Cardiac septum (tissue), 1 donor: Measurements from ENCODE around the gene TMEM247. TPM values are rescaled to one million over a fixed set of nuclear protein-coding genes. Genes with fewer than 3 reads are reported as not detected.
A peak's percentile ranks its signal among the peaks of the same experiment; 100 is the strongest.

Source experiments
- DNase-seq: peaks from one replicate; pipeline ENCODE4 v3.0.0-alpha.2; 2020; ENCODE audit warnings: low spot score
- intact Hi-C: fragments of 100-400 bp; cut with DNase I; formaldehyde crosslinking; loops from one replicate; pipeline ENCODE4 v1.14.0; 2022
- total RNA-seq: library from RNA; stranded (reverse); fragmentation: NEBNext Ultra II Directional; extraction: Animal tissue kit (Norgen Biotek cat#: 25700); gene quantifications from one replicate; pipeline ENCODE4 v1.2.1, GENCODE V29; 2021
- donor health status: DM: no; HTN: no; CAD: no.

TMEM247 gene
- total RNA-seq, 1 donor from 2014 or later, result not detected

DNA sequence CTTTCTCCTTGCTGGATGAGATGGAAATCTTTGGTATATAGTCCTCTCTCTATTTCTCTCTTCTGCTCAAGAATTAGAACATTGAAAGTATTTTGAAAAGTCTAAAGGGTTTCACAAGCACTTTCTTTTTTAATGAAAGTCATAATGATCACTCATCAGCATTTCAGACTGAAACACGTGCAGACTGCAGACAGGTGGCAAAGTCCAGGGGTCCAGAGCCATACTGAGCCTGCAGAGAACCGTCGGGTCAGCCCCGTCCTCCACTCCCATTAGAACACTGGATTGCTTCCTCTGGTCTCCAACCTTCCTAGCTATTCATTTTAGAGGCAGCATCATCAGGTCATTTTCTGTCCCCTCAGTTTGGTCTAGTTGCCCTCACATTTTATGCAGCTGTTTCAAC is 3.1 kb downstream of the TMEM247 start:
- intact Hi-C loops, result no loop called here
- no peak for DNase-seq

- DNase-seq, result no peak
- intact Hi-C loops, result no loop called here
Measured at GRCh38 chr2:46485002-46485401, 5.6 kb downstream of the TMEM247 start.

DNA sequence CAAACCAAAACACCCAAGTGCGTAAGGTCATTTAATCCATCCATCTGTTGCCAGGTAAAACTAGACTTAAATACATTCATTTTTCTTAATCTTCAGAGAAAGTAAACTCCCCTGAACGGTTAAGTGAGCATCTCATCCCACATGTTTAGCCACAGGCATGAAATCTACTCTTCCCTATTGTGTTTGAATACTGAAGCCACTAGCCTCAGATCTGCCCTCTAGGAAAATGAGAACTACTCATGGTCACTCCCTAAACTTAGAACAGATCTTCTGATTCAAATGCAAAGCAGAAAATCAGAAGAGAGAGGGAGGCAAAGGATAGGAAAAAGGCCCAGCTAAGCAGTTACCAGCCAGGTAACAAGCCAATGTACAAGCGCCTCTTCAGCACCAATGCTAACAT is 7.1 kb downstream of the TMEM247 start:
- no peak for DNase-seq
- intact Hi-C loops, result no loop called here

- intact Hi-C loops, result loop anchor here (2.0 kb wide), 1 partner anchor 83 kb away; no protein-coding TSS in a partner anchor
- peak; percentile 89 for DNase-seq
Measured at GRCh38 chr2:46487667-46488335, 8.4 kb downstream of the TMEM247 start.

DNA sequence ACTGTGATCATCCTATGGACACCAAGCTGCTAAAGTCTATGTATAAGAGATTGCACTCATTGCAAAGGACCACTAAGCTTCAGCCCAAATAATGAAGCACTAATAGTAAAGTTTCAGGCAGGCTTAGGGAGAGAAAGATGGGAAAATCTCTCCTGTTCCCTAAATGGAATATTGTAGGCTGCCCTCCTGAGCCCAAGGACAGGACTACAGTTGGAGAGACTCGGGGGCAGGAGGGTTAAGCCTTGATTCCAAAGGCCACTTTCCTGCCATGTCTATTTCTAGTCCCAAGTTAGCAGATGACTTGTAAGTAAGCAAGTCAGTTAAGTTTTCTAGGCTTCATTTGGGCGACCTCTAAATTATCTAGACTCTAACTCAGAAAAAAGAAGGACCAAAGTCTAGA is 9.0 kb downstream of the TMEM247 start:
- no peak for DNase-seq
- intact Hi-C loops, result loop anchor here (2.0 kb wide), 1 partner anchor 82 kb away; no protein-coding TSS in a partner anchor

GRCh38 chr2:46489423-46490174 is 10.2 kb downstream of the TMEM247 start:
- DNase-seq, result no peak
- intact Hi-C loops, result loop anchor here (2.0 kb wide), 2 partner anchors 75 to 81 kb away; no protein-coding TSS in a partner anchor

GRCh38 chr2:46490521-46491141 is 11.3 kb downstream of the TMEM247 start:
- intact Hi-C loops, result loop anchor here (2.0 kb wide), 1 partner anchor 74 kb away; no protein-coding TSS in a partner anchor
- peak; percentile 87 for DNase-seq

- intact Hi-C loops, result no loop called here
- DNase-seq, result no peak
Measured at GRCh38 chr2:46492301-46492700, 12.9 kb downstream of the TMEM247 start.

DNA sequence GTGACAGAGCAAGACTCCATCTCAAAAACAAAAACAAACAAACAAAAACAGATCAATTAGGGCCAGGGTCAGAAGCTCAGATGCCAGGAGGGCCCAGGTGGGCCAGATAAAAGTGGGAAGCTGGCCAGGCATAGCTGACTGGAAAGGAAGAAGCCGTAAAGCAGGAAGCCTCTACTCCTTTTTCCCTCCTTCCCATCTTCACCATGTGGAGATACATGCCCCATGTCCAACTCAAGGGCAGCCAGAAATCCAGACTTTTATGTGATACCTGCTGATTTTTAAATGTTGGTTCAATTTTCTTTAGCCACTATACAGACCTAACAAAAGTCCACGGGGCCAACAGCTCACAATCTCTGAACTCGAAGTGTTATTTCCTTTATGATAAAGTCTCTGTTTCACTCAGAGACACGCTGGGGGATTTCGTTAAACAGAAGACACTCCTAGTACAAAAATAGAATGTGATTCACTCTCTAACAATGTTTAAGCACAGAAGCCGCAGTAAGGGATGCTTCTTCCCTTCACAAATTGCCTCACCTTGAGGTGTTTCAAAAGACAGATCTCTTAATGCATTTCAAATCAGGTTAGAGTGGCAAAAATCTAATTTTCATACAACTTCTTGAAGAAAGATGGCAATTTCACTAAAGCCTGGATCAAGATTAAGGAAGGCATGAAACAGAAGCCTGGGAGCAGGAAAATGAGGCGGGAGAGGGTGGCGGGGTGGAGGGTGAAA is 14.0 kb downstream of the TMEM247 start:
- intact Hi-C loops, result no loop called here
- DNase-seq, result no peak

GRCh38 chr2:46493971-46494250 is 14.5 kb downstream of the TMEM247 start:
- intact Hi-C loops, result no loop called here
- DNase-seq, result no peak

DNA sequence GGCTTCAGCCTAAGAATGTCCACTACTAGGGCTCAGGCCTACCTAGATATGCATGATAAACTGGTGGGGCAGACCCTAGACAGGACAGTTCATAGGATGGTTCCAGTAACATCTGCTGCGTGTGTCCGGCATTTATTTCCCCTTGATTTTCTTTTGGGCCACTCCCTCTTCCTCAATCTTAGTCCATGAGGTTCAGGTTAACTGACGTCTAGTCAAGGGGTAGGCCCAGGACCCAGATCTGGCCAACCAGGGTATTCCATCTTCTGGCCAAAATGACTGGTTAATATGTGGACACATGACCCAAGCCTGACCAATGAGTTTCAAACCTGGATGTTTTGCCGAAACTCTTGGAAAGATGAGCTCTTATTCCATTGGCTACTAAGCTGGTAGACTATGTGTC is 15.2 kb downstream of the TMEM247 start:
- no peak for DNase-seq
- intact Hi-C loops, result no loop called here

GRCh38 chr2:46495231-46496030 is 16.1 kb downstream of the TMEM247 start:
- DNase-seq, result no peak
- intact Hi-C loops, result no loop called here

GRCh38 chr2:46497766-46498165 is 18.4 kb downstream of the TMEM247 start:
- intact Hi-C loops, result no loop called here
- DNase-seq, result no peak

GRCh38 chr2:46498681-46499080 is 19.3 kb downstream of the TMEM247 start:
- intact Hi-C loops, result no loop called here
- no peak for DNase-seq

- intact Hi-C loops, result no loop called here
- DNase-seq, result no peak
Measured at GRCh38 chr2:46499392-46499785, 20.0 kb downstream of the TMEM247 start.

DNA sequence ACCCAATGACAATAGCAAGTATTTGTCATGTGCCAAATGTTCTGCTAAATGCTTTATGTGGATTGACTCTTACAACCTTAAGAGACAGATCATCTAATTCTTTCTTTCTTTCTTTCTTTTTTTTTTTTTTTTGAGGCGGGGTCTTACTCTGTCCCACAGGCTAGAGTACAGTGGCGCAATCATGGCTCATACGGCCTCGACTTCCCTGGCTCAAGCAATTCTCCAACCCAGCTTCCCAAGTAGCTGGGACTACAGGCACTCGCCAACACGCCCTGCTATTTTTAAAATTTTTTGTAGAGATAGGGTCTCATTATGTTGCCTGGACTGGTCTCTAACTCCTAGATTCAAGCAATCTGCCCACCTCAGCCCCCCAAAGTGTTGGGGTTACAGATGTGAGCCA is 21.4 kb downstream of the TMEM247 start:
- intact Hi-C loops, result no loop called here
- DNase-seq, result no peak

DNA sequence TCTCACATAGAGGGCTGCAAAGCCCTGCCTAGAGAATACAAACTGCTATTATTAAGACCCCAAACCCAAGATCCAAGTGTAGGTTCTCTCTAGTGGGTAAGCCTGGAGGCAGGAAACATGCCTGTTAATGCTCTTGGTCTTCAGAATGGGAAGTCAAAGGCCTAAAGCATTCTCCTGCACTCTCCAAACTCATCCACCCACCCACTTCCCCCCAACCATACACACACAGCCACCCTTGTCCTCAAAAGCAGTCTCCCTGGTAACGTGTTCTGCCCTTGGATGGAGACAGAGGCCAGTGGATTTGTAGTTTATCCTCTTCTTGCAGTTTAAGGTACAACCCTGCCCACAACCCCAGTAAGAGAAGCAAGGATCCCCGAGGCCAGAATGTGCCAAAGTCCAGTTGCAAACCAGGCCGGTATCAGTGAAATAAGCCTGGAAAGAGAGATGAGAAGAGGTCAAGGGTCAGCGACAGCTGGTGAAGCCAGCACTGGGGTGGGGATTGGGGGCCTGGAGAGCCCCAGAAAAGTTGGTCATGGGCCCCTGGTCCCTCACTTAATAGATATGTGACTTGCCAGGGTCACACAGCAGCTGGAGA is 23.0 kb downstream of the TMEM247 start:
- no peak for DNase-seq
- intact Hi-C loops, result no loop called here

- intact Hi-C loops, result no loop called here
- no peak for DNase-seq
Measured at GRCh38 chr2:46503686-46504085, 24.3 kb downstream of the TMEM247 start.

DNA sequence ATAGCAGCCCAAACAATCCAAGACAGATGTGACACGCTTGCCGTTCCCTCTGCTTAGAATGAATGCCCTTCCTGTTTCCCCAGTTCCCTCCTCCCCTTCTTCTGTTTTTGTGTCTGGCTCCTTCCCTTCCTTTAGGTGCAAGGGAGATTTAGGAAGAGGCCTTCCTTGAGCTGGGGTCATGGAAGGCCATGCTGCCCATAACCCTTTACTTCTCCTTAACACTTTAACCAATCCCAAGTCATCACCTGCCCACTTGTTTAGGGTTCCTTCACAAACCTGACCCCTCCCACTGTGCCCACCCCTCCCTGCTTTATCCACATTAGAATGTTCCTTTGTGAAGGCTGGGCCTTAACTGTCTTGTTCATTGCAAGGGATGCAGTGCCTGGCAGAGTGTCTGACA is 24.9 kb downstream of the TMEM247 start:
- intact Hi-C loops, result no loop called here
- DNase-seq, result no peak
